Liver (tissue), 3 donors: ENCODE results near the gene PRKCH.
A peak's percentile ranks its signal among the peaks of the same experiment; 100 is the strongest.

Source experiments
- EGR1 ChIP-seq, 2 donors: IDR thresholded peaks; 2 replicates each; pipeline ENCODE4 v1.6.1; 2016 to 2018; ENCODE audit warnings: antibody characterized with exemption in 2 of 2, low read depth in 2 of 2
- FOXA1 ChIP-seq: IDR thresholded peaks from 2 replicates; pipeline ENCODE4 v1.6.1; 2016; ENCODE audit warnings: antibody characterized with exemption
- GABPA ChIP-seq, 2 donors: IDR thresholded peaks in 1 of 2; conservative IDR thresholded peaks in 1 of 2; 2 replicates each; pipeline ENCODE4 v1.6.1; 2016; ENCODE audit warnings: antibody characterized with exemption in 2 of 2, mild to moderate bottlenecking in 1 of 2, moderate library complexity in 1 of 2
- RAD21 ChIP-seq, 2 donors: IDR thresholded peaks; 2 replicates each; pipeline ENCODE4 v1.6.1; 2016; ENCODE audit warnings: antibody characterized with exemption in 2 of 2, mild to moderate bottlenecking in 2 of 2
- SP1 ChIP-seq: IDR thresholded peaks from 2 replicates; pipeline ENCODE4 v1.6.1; 2018; ENCODE audit warnings: antibody characterized with exemption, mild to moderate bottlenecking
- TAF1 ChIP-seq: conservative IDR thresholded peaks from 2 replicates; pipeline ENCODE4 v1.6.1; 2016; ENCODE audit warnings: antibody characterized with exemption, mild to moderate bottlenecking
- TF ChIP-seq, protein P1 (sequence below): fragments of 150-350 bp; IDR thresholded peaks from 2 replicates; pipeline ENCODE4 v1.5.1; 2017; ENCODE audit warnings: improper control_type of control experiment, low read depth, low read length; ENCODE audit not compliant: missing input control
- TF ChIP-seq, protein P2 (sequence below): IDR thresholded peaks from 2 replicates; pipeline ENCODE4 v1.6.1; 2016; ENCODE audit warnings: antibody characterized with exemption
- TF ChIP-seq, protein P3 (sequence below): IDR thresholded peaks from 2 replicates; pipeline ENCODE4 v1.6.1; 2016; ENCODE audit warnings: antibody characterized with exemption
- TF ChIP-seq, protein P4 (sequence below): IDR thresholded peaks from 2 replicates; pipeline ENCODE4 v1.6.1; 2016; ENCODE audit warnings: antibody characterized with exemption, mild to moderate bottlenecking
- donor health status: healthy.
- donor health status: healthy.

DNA sequence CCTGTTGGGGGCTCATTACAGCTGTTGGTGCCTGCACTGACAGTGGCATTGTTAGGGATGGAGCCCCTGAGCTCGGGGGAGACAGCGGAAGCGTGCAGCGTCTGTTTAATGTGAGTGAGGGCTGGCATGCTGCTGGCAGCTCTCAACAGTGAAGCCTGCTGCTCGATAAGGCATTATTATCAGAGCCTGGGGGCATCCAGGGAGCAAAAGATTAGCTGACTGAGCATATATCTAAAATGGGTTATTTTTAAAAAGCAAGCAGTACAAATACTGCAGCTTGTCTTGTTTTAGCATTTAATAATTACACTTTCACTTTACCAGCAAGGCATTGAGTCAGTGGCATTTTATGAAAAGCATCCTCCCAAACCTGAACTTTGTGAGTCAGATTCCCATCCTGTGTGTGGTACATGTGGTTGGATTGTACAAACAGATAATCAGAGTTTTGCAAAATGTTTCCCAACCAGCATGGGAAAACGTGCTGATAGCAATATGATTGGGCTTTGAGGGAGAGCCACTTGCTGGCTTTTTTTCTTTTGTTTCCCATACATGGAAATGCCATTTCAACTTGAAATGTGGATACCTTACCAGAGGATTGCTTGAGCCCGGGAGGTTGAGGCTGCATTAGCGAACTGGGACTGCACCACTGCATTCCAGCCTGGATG, 150.8 kb downstream of the PRKCH start:
- TF ChIP-seq EGR1 (IDR thresholded peaks at IDR 0.05; ENCODE audit: low read depth in 2 of 2) (no peak), RAD21 (IDR thresholded peaks at IDR 0.05) (peak in 1 of 2 donors; percentile 11), FOXA1 (no peak), SP1 (no peak), TAF1 (no peak), GABPA (IDR thresholded peaks at IDR 0.05 in 1 of 2, conservative IDR thresholded peaks at IDR 0.05 in 1 of 2) (no peak)
- TF ChIP-seq, protein P1, sequence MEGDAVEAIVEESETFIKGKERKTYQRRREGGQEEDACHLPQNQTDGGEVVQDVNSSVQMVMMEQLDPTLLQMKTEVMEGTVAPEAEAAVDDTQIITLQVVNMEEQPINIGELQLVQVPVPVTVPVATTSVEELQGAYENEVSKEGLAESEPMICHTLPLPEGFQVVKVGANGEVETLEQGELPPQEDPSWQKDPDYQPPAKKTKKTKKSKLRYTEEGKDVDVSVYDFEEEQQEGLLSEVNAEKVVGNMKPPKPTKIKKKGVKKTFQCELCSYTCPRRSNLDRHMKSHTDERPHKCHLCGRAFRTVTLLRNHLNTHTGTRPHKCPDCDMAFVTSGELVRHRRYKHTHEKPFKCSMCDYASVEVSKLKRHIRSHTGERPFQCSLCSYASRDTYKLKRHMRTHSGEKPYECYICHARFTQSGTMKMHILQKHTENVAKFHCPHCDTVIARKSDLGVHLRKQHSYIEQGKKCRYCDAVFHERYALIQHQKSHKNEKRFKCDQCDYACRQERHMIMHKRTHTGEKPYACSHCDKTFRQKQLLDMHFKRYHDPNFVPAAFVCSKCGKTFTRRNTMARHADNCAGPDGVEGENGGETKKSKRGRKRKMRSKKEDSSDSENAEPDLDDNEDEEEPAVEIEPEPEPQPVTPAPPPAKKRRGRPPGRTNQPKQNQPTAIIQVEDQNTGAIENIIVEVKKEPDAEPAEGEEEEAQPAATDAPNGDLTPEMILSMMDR = no peak
- TF ChIP-seq, protein P2, sequence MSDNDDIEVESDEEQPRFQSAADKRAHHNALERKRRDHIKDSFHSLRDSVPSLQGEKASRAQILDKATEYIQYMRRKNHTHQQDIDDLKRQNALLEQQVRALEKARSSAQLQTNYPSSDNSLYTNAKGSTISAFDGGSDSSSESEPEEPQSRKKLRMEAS = peak; percentile 62
- TF ChIP-seq, protein P3, sequence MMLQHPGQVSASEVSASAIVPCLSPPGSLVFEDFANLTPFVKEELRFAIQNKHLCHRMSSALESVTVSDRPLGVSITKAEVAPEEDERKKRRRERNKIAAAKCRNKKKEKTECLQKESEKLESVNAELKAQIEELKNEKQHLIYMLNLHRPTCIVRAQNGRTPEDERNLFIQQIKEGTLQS = no peak
- TF ChIP-seq, protein P4, sequence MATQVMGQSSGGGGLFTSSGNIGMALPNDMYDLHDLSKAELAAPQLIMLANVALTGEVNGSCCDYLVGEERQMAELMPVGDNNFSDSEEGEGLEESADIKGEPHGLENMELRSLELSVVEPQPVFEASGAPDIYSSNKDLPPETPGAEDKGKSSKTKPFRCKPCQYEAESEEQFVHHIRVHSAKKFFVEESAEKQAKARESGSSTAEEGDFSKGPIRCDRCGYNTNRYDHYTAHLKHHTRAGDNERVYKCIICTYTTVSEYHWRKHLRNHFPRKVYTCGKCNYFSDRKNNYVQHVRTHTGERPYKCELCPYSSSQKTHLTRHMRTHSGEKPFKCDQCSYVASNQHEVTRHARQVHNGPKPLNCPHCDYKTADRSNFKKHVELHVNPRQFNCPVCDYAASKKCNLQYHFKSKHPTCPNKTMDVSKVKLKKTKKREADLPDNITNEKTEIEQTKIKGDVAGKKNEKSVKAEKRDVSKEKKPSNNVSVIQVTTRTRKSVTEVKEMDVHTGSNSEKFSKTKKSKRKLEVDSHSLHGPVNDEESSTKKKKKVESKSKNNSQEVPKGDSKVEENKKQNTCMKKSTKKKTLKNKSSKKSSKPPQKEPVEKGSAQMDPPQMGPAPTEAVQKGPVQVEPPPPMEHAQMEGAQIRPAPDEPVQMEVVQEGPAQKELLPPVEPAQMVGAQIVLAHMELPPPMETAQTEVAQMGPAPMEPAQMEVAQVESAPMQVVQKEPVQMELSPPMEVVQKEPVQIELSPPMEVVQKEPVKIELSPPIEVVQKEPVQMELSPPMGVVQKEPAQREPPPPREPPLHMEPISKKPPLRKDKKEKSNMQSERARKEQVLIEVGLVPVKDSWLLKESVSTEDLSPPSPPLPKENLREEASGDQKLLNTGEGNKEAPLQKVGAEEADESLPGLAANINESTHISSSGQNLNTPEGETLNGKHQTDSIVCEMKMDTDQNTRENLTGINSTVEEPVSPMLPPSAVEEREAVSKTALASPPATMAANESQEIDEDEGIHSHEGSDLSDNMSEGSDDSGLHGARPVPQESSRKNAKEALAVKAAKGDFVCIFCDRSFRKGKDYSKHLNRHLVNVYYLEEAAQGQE = no peak
